Calu3 (cell line): ENCODE results near the gene SCAMP2. TPM values are rescaled to one million over a fixed set of nuclear protein-coding genes. Genes with fewer than 3 reads are reported as not detected.
A peak's percentile ranks its signal among the peaks of the same experiment; 100 is the strongest.

ENCODE experiments used
- BruUV-seq: library from RNA; stranded (reverse); fragments of 400-500 nt; replicated peaks from 2 replicates; lab custom pipeline; 2021; lab: Mats Ljungman, UMichigan
- CTCF ChIA-PET: fragments of 300-600 bp; sonication (Branson Sonifier 250); formaldehyde crosslinking; loops from one replicate; lab custom pipeline; 2022; ENCODE audit warnings: antibody characterized with exemption; lab: Charles Lee
- DNase-seq: peaks from one replicate; pipeline ENCODE4 v3.0.0; 2022
- H3K27ac Mint-ChIP-seq: one replicate; pipeline ENCODE4 v1.8.0; 2022; ENCODE audit warnings: mixed read lengths; ENCODE audit not compliant: unreplicated experiment
- H3K27me3 Mint-ChIP-seq: one replicate; pipeline ENCODE4 v1.8.0; 2022; ENCODE audit warnings: mixed read lengths; ENCODE audit not compliant: unreplicated experiment
- H3K36me3 Mint-ChIP-seq: one replicate; pipeline ENCODE4 v1.8.0; 2022; ENCODE audit warnings: mild to moderate bottlenecking, moderate library complexity, mixed read lengths; ENCODE audit not compliant: insufficient read depth, unreplicated experiment
- H3K4me1 Mint-ChIP-seq: one replicate; pipeline ENCODE4 v1.8.0; 2022; ENCODE audit warnings: mild to moderate bottlenecking, low read depth, mixed read lengths; ENCODE audit not compliant: unreplicated experiment
- H3K4me3 Mint-ChIP-seq: one replicate; pipeline ENCODE4 v1.8.0; 2022; ENCODE audit warnings: mild to moderate bottlenecking, low read depth, moderate library complexity, mixed read lengths; ENCODE audit not compliant: unreplicated experiment
- H3K9me3 Mint-ChIP-seq: one replicate; pipeline ENCODE4 v1.8.0; 2022; ENCODE audit warnings: low read depth, mixed read lengths; ENCODE audit not compliant: unreplicated experiment
- intact Hi-C: fragments of 100-400 bp; cut with micrococcal nuclease; formaldehyde crosslinking; loops from one replicate; pipeline ENCODE4 v1.10.0; 2022; ENCODE audit not compliant: unreplicated experiment
- total RNA-seq: library from RNA; stranded (reverse); gene quantifications from 2 replicates; pipeline ENCODE4 v1.2.3, GENCODE V29; 2022
- TF ChIP-seq, protein P1 (sequence below): fragments of 200-600 bp; IDR thresholded peaks from one replicate; pipeline ENCODE4 v1.8.0; 2022; ENCODE audit warnings: antibody characterized with exemption; ENCODE audit not compliant: unreplicated experiment

The SCAMP2 gene
- total RNA-seq, 1 experiment from 2014 or later, result 114 TPM

DNA sequence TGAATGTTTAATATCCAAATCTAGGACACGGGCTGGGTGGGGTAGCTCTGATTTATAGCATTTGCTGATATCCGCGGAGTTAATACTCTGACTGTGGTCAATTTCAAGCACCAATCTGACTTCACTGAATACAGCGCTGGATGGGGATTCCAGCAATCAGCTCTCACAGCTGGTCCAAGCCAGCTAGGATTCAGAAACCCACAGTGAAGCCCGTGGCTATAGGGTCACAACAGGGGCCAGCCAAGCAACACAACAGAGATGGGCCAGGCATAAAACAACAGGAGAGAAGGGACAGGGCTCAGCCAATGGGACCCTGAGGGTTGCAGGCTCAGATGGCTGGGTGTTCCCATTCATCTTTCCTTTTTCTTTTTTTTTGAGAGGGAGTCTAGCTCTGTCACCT, 65.9 kb downstream of the SCAMP2 start:
- H3K36me3 Mint-ChIP-seq, result peaks cover 22% of the 10 kb centered on the region
- no peak for DNase-seq
- CTCF ChIA-PET, result interaction anchor here (0.6 to 1.1 kb wide), 2 partner anchors 36 to 58 kb away, joined by 5 read pairs; no protein-coding TSS in a partner anchor
- BruUV-seq, result no TSS peak
- peaks cover 29% of the 10 kb centered on the region for H3K27me3 Mint-ChIP-seq
- H3K4me3 Mint-ChIP-seq, result no peak overlapping the region
- no peaks in the 10 kb centered on the region for H3K4me1 Mint-ChIP-seq
- H3K9me3 Mint-ChIP-seq, result no peaks in the 10 kb centered on the region
- H3K27ac Mint-ChIP-seq, result no peak overlapping the region
- TF ChIP-seq, protein P1, sequence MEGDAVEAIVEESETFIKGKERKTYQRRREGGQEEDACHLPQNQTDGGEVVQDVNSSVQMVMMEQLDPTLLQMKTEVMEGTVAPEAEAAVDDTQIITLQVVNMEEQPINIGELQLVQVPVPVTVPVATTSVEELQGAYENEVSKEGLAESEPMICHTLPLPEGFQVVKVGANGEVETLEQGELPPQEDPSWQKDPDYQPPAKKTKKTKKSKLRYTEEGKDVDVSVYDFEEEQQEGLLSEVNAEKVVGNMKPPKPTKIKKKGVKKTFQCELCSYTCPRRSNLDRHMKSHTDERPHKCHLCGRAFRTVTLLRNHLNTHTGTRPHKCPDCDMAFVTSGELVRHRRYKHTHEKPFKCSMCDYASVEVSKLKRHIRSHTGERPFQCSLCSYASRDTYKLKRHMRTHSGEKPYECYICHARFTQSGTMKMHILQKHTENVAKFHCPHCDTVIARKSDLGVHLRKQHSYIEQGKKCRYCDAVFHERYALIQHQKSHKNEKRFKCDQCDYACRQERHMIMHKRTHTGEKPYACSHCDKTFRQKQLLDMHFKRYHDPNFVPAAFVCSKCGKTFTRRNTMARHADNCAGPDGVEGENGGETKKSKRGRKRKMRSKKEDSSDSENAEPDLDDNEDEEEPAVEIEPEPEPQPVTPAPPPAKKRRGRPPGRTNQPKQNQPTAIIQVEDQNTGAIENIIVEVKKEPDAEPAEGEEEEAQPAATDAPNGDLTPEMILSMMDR, result no peak
- intact Hi-C loops, result no loop called here

DNA sequence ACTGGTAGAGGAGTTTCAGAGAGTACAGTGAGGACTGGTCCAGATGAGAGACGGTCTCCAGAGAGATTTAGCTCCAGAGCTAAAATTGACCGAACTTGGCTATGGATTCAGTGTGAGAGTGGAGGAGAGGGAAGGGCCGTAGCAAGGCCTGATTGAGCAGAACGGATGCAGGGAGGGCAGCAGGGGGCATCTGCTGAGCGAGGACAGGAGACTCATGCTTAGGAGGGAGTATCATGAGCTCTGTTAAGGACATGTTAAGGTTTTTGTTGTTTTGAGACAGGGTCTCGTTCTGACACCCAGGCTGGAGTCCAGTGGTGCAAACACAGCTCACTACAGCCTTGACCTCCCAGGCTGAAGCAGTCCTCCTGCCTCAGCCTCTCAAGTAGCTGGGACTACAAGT, 68.2 kb downstream of the SCAMP2 start:
- no TSS peak for BruUV-seq
- no peaks in the 10 kb centered on the region for H3K4me1 Mint-ChIP-seq
- no peak overlapping the region for H3K27ac Mint-ChIP-seq
- no peak overlapping the region for H3K4me3 Mint-ChIP-seq
- no peaks in the 10 kb centered on the region for H3K9me3 Mint-ChIP-seq
- TF ChIP-seq, protein P1, result no peak
- CTCF ChIA-PET, result no interaction called here
- H3K27me3 Mint-ChIP-seq, result peaks cover 29% of the 10 kb centered on the region
- no peak for DNase-seq
- intact Hi-C loops, result no loop called here
- H3K36me3 Mint-ChIP-seq, result peaks cover 31% of the 10 kb centered on the region

DNA sequence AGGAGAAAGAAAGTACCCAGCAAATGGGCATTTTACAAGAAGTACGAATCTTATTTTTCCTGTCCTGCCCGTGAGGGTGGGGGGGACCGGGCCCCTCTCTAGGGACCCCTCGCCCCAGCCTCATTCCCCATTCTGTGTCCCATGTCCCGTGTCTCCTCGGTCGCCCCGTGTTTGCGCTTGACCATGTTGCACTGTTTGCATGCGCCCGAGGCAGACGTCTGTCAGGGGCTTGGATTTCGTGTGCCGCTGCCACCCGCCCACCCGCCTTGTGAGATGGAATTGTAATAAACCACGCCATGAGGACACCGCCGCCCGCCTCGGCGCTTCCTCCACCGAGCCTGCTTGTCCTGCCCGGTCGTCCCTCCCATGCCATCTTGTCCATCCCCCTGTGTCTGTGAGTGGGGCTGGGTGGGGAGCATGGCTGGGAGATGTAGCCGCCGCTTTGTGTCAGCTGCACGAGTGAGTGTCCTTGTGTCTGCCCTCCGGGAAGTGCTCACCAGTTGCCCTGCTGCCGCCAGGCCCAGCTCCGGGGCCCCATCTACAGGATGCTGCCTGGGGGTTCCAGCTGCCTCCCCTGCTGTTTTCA, 70.2 kb downstream of the SCAMP2 start:
- H3K27ac Mint-ChIP-seq, result no peak overlapping the region

DNA sequence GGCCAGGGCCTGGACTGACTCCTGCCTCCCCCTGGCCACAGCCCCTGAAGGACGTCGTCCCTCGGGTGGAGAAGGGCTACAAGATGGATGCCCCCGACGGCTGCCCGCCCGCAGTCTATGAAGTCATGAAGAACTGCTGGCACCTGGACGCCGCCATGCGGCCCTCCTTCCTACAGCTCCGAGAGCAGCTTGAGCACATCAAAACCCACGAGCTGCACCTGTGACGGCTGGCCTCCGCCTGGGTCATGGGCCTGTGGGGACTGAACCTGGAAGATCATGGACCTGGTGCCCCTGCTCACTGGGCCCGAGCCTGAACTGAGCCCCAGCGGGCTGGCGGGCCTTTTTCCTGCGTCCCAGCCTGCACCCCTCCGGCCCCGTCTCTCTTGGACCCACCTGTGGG, 70.9 kb downstream of the SCAMP2 start:
- DNase-seq, result no peak
- no peak overlapping the region for H3K27ac Mint-ChIP-seq
- H3K9me3 Mint-ChIP-seq, result no peaks in the 10 kb centered on the region
- TF ChIP-seq, protein P1, result no peak
- H3K27me3 Mint-ChIP-seq, result peaks cover 11% of the 10 kb centered on the region
- H3K4me1 Mint-ChIP-seq, result no peaks in the 10 kb centered on the region
- H3K4me3 Mint-ChIP-seq, result no peak overlapping the region
- intact Hi-C loops, result no loop called here
- peaks cover 31% of the 10 kb centered on the region for H3K36me3 Mint-ChIP-seq
- CTCF ChIA-PET, result no interaction called here
- no TSS peak for BruUV-seq

More for the DNA sequence above, 70.2 kb downstream of the SCAMP2 start:
- TSS peak; percentile 55 for BruUV-seq
- Mint-ChIP-seq H3K27me3 (peaks cover 13% of the 10 kb centered on the region), H3K9me3 (no peaks in the 10 kb centered on the region), H3K4me1 (no peaks in the 10 kb centered on the region), H3K36me3 (peaks cover 31% of the 10 kb centered on the region), H3K4me3 (no peak overlapping the region)
- DNase-seq, result no peak
- intact Hi-C loops, result no loop called here
- TF ChIP-seq, protein P1, result no peak
- CTCF ChIA-PET, result no interaction called here
